Measurements from ENCODE around the gene RIOK2.

The RIOK2 gene

GRCh38 chr5:97151370-97151769 lies 31.7 kb downstream of the RIOK2 start:
- H3K27ac ChIP-seq, result no peak overlapping the region
- no peak for TF ChIP-seq ZFX (IDR thresholded peaks at IDR 0.05)
- no peak for TF ChIP-seq CTCF (conservative IDR thresholded peaks at IDR 0.05)

GRCh38 chr5:97150401-97150800 lies 32.6 kb downstream of the RIOK2 start:
- TF ChIP-seq CTCF (conservative IDR thresholded peaks at IDR 0.05) (no peak), ZFX (IDR thresholded peaks at IDR 0.05) (no peak)
- H3K27ac ChIP-seq, result no peak overlapping the region

- H3K27ac ChIP-seq, result no peak overlapping the region
- TF ChIP-seq CTCF (conservative IDR thresholded peaks at IDR 0.05), result no peak
- TF ChIP-seq ZFX (IDR thresholded peaks at IDR 0.05), result no peak
Measured at GRCh38 chr5:97149709-97150108, 33.3 kb downstream of the RIOK2 start.

- TF ChIP-seq CTCF (conservative IDR thresholded peaks at IDR 0.05) (no peak), ZFX (IDR thresholded peaks at IDR 0.05) (no peak)
- H3K27ac ChIP-seq, result no peak overlapping the region
Measured at GRCh38 chr5:97148288-97148687, 34.8 kb downstream of the RIOK2 start.

- TF ChIP-seq ZFX (IDR thresholded peaks at IDR 0.05) (no peak), CTCF (conservative IDR thresholded peaks at IDR 0.05) (no peak)
- H3K27ac ChIP-seq, result no peak overlapping the region
Measured at GRCh38 chr5:97143704-97144103, 39.3 kb downstream of the RIOK2 start.

GRCh38 chr5:97142521-97143254 lies 40.4 kb downstream of the RIOK2 start, which contains the start of gene LIX1:
TSS of gene LIX1 (minus strand) at chr5:97142611. CDS start at chr5:97142576, 35 bp downstream.
- TF ChIP-seq ZFX (IDR thresholded peaks at IDR 0.05), result no peak
- TF ChIP-seq CTCF (conservative IDR thresholded peaks at IDR 0.05), result peak; percentile 84

GRCh38 chr5:97141539-97141938 lies 41.5 kb downstream of the RIOK2 start:
- no peak for TF ChIP-seq CTCF (conservative IDR thresholded peaks at IDR 0.05)
- TF ChIP-seq ZFX (IDR thresholded peaks at IDR 0.05), result no peak
- no peak overlapping the region for H3K27ac ChIP-seq

More at GRCh38 chr5:97142521-97143254, 40.4 kb downstream of the RIOK2 start, which contains the start of gene LIX1:
- H3K27ac ChIP-seq, result no peak within 1 kb of the TSS
